ENCODE measurements around the gene DYNLT5.
"Not testable (repeated sequence)": the region's sequence is repeated elsewhere in the genome, so short reads cannot be mapped to it uniquely, and the experiment has no call there.

The DYNLT5 gene

GRCh38 chr1:66751160-66751559, 1.1 kb upstream of the DYNLT5 start:
- DNase-seq = no peak

GRCh38 chr1:66752671-66753371, 562 bp downstream of the DYNLT5 start:
- DNase-seq = no peak

GRCh38 chr1:66757722-66758240, 5.5 kb downstream of the DYNLT5 start:
- DNase-seq = no peak

GRCh38 chr1:66758241-66758755, 6.0 kb downstream of the DYNLT5 start:
- no peak for DNase-seq

- DNase-seq = no peak
Observed at GRCh38 chr1:66760506-66760905, 8.2 kb downstream of the DYNLT5 start.

- no peak for DNase-seq
Observed at GRCh38 chr1:66761221-66761620, 9.0 kb downstream of the DYNLT5 start.

GRCh38 chr1:66764994-66765578, 12.8 kb downstream of the DYNLT5 start:
- no peak for DNase-seq

- no peak for DNase-seq
Observed at GRCh38 chr1:66767626-66768025, 15.4 kb downstream of the DYNLT5 start.

- no peak for DNase-seq
Observed at GRCh38 chr1:66768965-66769364, 16.7 kb downstream of the DYNLT5 start.

- no peak for DNase-seq
Observed at GRCh38 chr1:66769512-66770229, 17.4 kb downstream of the DYNLT5 start.

- DNase-seq = no peak
Observed at GRCh38 chr1:66770240-66770639, 18.0 kb downstream of the DYNLT5 start.

- DNase-seq = no peak
Observed at GRCh38 chr1:66770694-66771093, 18.4 kb downstream of the DYNLT5 start.

GRCh38 chr1:66773227-66773626, 21.0 kb downstream of the DYNLT5 start:
- no peak for DNase-seq

- no peak for DNase-seq
Observed at GRCh38 chr1:66774438-66774837, 22.2 kb downstream of the DYNLT5 start.

GRCh38 chr1:66775646-66776045, 23.4 kb downstream of the DYNLT5 start:
- no peak for DNase-seq

- DNase-seq = no peak
Observed at GRCh38 chr1:66777831-66778230, 25.6 kb downstream of the DYNLT5 start.

- no peak for DNase-seq
Observed at GRCh38 chr1:66778266-66778665, 26.0 kb downstream of the DYNLT5 start.

- no peak for DNase-seq
Observed at GRCh38 chr1:66778969-66779368, 26.7 kb downstream of the DYNLT5 start.

GRCh38 chr1:66779475-66780078, 27.3 kb downstream of the DYNLT5 start:
- DNase-seq = no peak

- not testable (repeated sequence) for DNase-seq
Observed at GRCh38 chr1:66785800-66786199, 33.5 kb downstream of the DYNLT5 start.

- no peak for DNase-seq
Observed at GRCh38 chr1:66787641-66788040, 35.4 kb downstream of the DYNLT5 start.

GRCh38 chr1:66788231-66788939, 36.1 kb downstream of the DYNLT5 start:
- DNase-seq = no peak
